SK-N-MC (cell line): Measurements from ENCODE around the gene STMND1.

ENCODE experiments used
- EZH2 ChIP-seq: fragments of 200-600 bp; sonication (generic); IDR thresholded peaks from one replicate; pipeline ENCODE4 v1.6.1; 2017; ENCODE audit warnings: antibody characterized with exemption
- FOXP2 ChIP-seq: optimal IDR thresholded peaks from 2 replicates; pipeline ENCODE3; 2011; ENCODE audit warnings: mild to moderate bottlenecking, moderate library complexity; ENCODE audit not compliant: insufficient read depth; ENCODE audit errors: extremely low read length, control extremely low read depth
- POLR2AphosphoS5 ChIP-seq: IDR thresholded peaks from 2 replicates; pipeline ENCODE4 v1.6.1; 2012; ENCODE audit warnings: mild to moderate bottlenecking, low read depth, low read length, borderline replicate concordance

GRCh38 chr6:17059850-17060249 is 42.0 kb upstream of the STMND1 start:
- TF ChIP-seq EZH2 (no peak), POLR2AphosphoS5 (no peak), FOXP2 (no peak)
